GM12801 (cell line): Measurements from ENCODE around the gene MSTN.

Experiments
- CTCF ChIP-seq: IDR thresholded peaks from one replicate; pipeline ENCODE4 v1.5.1; 2011; ENCODE audit warnings: control low read depth; ENCODE audit not compliant: insufficient read length; ENCODE audit errors: extremely low read depth

MSTN gene

GRCh38 chr2:190065839-190066238 is 3.3 kb upstream of the MSTN start:
- no peak for TF ChIP-seq CTCF

- TF ChIP-seq CTCF: no peak
Observed at GRCh38 chr2:190063624-190064023, 1.1 kb upstream of the MSTN start.

- TF ChIP-seq CTCF: no peak
Observed at GRCh38 chr2:190062053-190062452, 476 bp downstream of the MSTN start.

- TF ChIP-seq CTCF: no peak
Observed at GRCh38 chr2:190060626-190061025, 1.9 kb downstream of the MSTN start.

GRCh38 chr2:190060019-190060418 is 2.5 kb downstream of the MSTN start:
- no peak for TF ChIP-seq CTCF

GRCh38 chr2:190053426-190053825 is 9.1 kb downstream of the MSTN start:
- TF ChIP-seq CTCF: no peak

GRCh38 chr2:190052307-190052706 is 10.2 kb downstream of the MSTN start:
- no peak for TF ChIP-seq CTCF

GRCh38 chr2:190051223-190051622 is 11.3 kb downstream of the MSTN start:
- no peak for TF ChIP-seq CTCF
